WTC11 (cell line): Measurements from ENCODE around the gene TMEM250. TPM values are rescaled to one million over a fixed set of nuclear protein-coding genes. Genes with fewer than 3 reads are reported as not detected.

Experiments
- ATF1 ChIP-seq: sonication (generic); formaldehyde crosslinking; IDR thresholded peaks from 2 replicates; pipeline ENCODE4 v1.8.1; 2023; ENCODE audit warnings: mild to moderate bottlenecking, moderate library complexity, missing genetic modification reagents
- CREB1 ChIP-seq: sonication (generic); formaldehyde crosslinking; IDR thresholded peaks from 2 replicates; pipeline ENCODE4 v1.8.0; 2023; ENCODE audit warnings: mild to moderate bottlenecking, missing genetic modification reagents
- JAZF1 ChIP-seq: fragments of 250-450 bp; sonication (Bioruptor Pico); IDR thresholded peaks from 2 replicates; pipeline ENCODE4 v1.9.0; 2021; ENCODE audit warnings: moderate library complexity, mild to moderate bottlenecking, inconsistent platforms
- KAT7 ChIP-seq: sonication (generic); formaldehyde crosslinking; IDR thresholded peaks from 2 replicates; pipeline ENCODE4 v1.8.1; 2023; ENCODE audit warnings: missing genetic modification reagents, mild to moderate bottlenecking, borderline replicate concordance
- NFYB ChIP-seq: sonication (generic); formaldehyde crosslinking; conservative IDR thresholded peaks from 2 replicates; pipeline ENCODE4 v1.8.0; 2022; ENCODE audit warnings: low read depth, missing genetic modification reagents
- PRRX2 ChIP-seq: fragments of 250-450 bp; sonication (Bioruptor Pico); IDR thresholded peaks from 2 replicates; pipeline ENCODE4 v1.8.0; 2021; ENCODE audit warnings: mild to moderate bottlenecking
- RELA ChIP-seq: sonication (generic); formaldehyde crosslinking; IDR thresholded peaks from 2 replicates; pipeline ENCODE4 v1.8.1; 2022; ENCODE audit warnings: missing genetic modification reagents, mild to moderate bottlenecking, borderline replicate concordance
- SOX15 ChIP-seq: fragments of 250-450 bp; sonication (Bioruptor Pico); IDR thresholded peaks from 2 replicates; pipeline ENCODE4 v1.9.0; 2021; ENCODE audit warnings: mild to moderate bottlenecking
- TCF7 ChIP-seq: sonication (generic); formaldehyde crosslinking; IDR thresholded peaks from 2 replicates; pipeline ENCODE4 v1.8.0; 2022; ENCODE audit warnings: mild to moderate bottlenecking, low read depth, missing genetic modification reagents, moderate library complexity
- TEAD1 ChIP-seq: sonication (generic); formaldehyde crosslinking; IDR thresholded peaks from 2 replicates; pipeline ENCODE4 v1.8.0; 2022; ENCODE audit warnings: mild to moderate bottlenecking, missing genetic modification reagents
- ZNF232 ChIP-seq: sonication (generic); formaldehyde crosslinking; IDR thresholded peaks from 2 replicates; pipeline ENCODE4 v1.8.0; 2022; ENCODE audit warnings: mild to moderate bottlenecking, missing genetic modification reagents
- ZNF396 ChIP-seq: fragments of 250-450 bp; sonication (Bioruptor Pico); IDR thresholded peaks from 2 replicates; pipeline ENCODE4 v1.8.0; 2021; ENCODE audit warnings: mild to moderate bottlenecking, moderate library complexity, borderline replicate concordance
- ZNF423 ChIP-seq: fragments of 250-450 bp; sonication (Bioruptor Pico); IDR thresholded peaks from 2 replicates; pipeline ENCODE4 v2.1.2; 2022; ENCODE audit warnings: mild to moderate bottlenecking, moderate library complexity
- ZNF671 ChIP-seq: fragments of 250-450 bp; sonication (Bioruptor Pico); IDR thresholded peaks from 2 replicates; pipeline ENCODE4 v1.8.0; 2021; ENCODE audit warnings: mild to moderate bottlenecking
- total RNA-seq: library from RNA; stranded (reverse); gene quantifications from 3 replicates; pipeline ENCODE4 v1.2.3, GENCODE V29; 2021
- TF ChIP-seq, protein P1 (sequence below): sonication (generic); formaldehyde crosslinking; IDR thresholded peaks from 2 replicates; pipeline ENCODE4 v1.8.0; 2022; ENCODE audit warnings: mild to moderate bottlenecking, missing genetic modification reagents
- TF ChIP-seq, protein P2 (sequence below): sonication (generic); formaldehyde crosslinking; IDR thresholded peaks from 2 replicates; pipeline ENCODE4 v1.8.0; 2022; ENCODE audit warnings: missing genetic modification reagents
- TF ChIP-seq, protein P3 (sequence below): sonication (generic); formaldehyde crosslinking; IDR thresholded peaks from 2 replicates; pipeline ENCODE4 v1.8.0; 2023; ENCODE audit warnings: missing genetic modification reagents
- TF ChIP-seq, protein P4 (sequence below): sonication (generic); formaldehyde crosslinking; IDR thresholded peaks from 2 replicates; pipeline ENCODE4 v1.8.1; 2023; ENCODE audit warnings: mild to moderate bottlenecking, missing genetic modification reagents, moderate library complexity
- TF ChIP-seq, protein P5 (sequence below): fragments of 250-450 bp; sonication (Bioruptor Pico); IDR thresholded peaks from 2 replicates; pipeline ENCODE4 v1.9.0; 2021; ENCODE audit warnings: mild to moderate bottlenecking
- TF ChIP-seq, protein P6 (sequence below): sonication (generic); formaldehyde crosslinking; IDR thresholded peaks from 2 replicates; pipeline ENCODE4 v1.8.1; 2023; ENCODE audit warnings: mild to moderate bottlenecking, missing genetic modification reagents
- TF ChIP-seq, protein P7 (sequence below): sonication (generic); formaldehyde crosslinking; IDR thresholded peaks from 2 replicates; pipeline ENCODE4 v1.8.1; 2022; ENCODE audit warnings: mild to moderate bottlenecking, moderate library complexity, missing genetic modification reagents
- TF ChIP-seq, protein P8 (sequence below): sonication (generic); formaldehyde crosslinking; IDR thresholded peaks from 2 replicates; pipeline ENCODE4 v1.8.1; 2022; ENCODE audit warnings: low read depth, missing genetic modification reagents, borderline replicate concordance

The TMEM250 gene
- total RNA-seq, 1 experiment from 2014 or later = 39.4 TPM

DNA sequence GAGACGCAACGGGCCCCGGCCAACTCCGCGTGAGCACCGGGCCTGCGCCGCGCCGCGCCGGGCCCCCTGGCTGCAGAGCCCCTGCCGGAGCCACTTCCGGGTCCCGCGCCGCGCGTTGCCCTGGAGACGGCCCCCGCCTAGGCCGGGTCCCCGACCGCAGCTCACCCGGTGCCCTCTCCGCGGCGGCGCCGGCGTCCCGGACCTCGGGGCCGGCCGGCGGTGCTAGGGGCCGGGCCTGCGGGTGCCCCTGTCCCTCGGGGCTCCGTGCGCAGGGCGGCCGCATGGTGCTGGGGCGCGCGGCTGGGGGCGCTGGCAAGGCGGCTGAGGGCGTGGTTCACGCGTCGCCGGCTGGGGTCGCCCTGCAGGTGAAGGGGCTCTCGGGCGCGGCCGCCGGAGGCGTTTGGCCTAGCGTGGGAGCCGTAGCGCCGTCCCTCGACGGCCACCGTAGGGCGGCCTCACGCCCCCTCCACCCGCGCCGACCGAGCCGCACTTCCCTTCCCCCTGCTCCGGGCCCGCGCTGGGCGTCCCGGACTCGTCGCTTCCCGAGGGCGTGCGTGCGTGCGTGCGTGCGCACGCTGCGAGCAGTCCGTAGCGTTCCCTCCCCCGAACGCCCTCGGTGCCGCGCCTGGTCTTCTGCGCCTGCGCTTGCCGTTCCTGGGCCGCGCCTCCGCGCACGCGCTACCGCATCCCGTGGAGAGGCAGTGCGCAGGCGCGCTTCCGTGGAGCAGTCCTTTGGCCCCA, at the start of gene TMEM250 (continued):
- TF ChIP-seq, protein P1, sequence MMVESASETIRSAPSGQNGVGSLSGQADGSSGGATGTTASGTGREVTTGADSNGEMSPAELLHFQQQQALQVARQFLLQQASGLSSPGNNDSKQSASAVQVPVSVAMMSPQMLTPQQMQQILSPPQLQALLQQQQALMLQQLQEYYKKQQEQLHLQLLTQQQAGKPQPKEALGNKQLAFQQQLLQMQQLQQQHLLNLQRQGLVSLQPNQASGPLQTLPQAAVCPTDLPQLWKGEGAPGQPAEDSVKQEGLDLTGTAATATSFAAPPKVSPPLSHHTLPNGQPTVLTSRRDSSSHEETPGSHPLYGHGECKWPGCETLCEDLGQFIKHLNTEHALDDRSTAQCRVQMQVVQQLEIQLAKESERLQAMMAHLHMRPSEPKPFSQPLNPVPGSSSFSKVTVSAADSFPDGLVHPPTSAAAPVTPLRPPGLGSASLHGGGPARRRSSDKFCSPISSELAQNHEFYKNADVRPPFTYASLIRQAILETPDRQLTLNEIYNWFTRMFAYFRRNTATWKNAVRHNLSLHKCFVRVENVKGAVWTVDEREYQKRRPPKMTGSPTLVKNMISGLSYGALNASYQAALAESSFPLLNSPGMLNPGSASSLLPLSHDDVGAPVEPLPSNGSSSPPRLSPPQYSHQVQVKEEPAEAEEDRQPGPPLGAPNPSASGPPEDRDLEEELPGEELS (CRISPR knock-in tag) = no peak; the same call in 1 of the 2 replicates
- no peak for TF ChIP-seq JAZF1 (CRISPR knock-in tag)
- 0 out of 2 replicates have a peak, but pooled peaks have one; percentile 83 for TF ChIP-seq KAT7 (CRISPR knock-in tag)
- TF ChIP-seq, protein P2, sequence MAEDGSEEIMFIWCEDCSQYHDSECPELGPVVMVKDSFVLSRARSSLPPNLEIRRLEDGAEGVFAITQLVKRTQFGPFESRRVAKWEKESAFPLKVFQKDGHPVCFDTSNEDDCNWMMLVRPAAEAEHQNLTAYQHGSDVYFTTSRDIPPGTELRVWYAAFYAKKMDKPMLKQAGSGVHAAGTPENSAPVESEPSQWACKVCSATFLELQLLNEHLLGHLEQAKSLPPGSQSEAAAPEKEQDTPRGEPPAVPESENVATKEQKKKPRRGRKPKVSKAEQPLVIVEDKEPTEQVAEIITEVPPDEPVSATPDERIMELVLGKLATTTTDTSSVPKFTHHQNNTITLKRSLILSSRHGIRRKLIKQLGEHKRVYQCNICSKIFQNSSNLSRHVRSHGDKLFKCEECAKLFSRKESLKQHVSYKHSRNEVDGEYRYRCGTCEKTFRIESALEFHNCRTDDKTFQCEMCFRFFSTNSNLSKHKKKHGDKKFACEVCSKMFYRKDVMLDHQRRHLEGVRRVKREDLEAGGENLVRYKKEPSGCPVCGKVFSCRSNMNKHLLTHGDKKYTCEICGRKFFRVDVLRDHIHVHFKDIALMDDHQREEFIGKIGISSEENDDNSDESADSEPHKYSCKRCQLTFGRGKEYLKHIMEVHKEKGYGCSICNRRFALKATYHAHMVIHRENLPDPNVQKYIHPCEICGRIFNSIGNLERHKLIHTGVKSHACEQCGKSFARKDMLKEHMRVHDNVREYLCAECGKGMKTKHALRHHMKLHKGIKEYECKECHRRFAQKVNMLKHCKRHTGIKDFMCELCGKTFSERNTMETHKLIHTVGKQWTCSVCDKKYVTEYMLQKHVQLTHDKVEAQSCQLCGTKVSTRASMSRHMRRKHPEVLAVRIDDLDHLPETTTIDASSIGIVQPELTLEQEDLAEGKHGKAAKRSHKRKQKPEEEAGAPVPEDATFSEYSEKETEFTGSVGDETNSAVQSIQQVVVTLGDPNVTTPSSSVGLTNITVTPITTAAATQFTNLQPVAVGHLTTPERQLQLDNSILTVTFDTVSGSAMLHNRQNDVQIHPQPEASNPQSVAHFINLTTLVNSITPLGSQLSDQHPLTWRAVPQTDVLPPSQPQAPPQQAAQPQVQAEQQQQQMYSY (CRISPR knock-in tag) = no peak
- peak; percentile 26; the same call in 1 of the 2 replicates for TF ChIP-seq ZNF423 (CRISPR knock-in tag)
- no peak for TF ChIP-seq TEAD1 (CRISPR knock-in tag)
- TF ChIP-seq, protein P3, sequence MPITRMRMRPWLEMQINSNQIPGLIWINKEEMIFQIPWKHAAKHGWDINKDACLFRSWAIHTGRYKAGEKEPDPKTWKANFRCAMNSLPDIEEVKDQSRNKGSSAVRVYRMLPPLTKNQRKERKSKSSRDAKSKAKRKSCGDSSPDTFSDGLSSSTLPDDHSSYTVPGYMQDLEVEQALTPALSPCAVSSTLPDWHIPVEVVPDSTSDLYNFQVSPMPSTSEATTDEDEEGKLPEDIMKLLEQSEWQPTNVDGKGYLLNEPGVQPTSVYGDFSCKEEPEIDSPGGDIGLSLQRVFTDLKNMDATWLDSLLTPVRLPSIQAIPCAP = no peak; the same call in 1 of the 2 replicates
- TF ChIP-seq SOX15 (CRISPR knock-in tag) = no peak
- no peak for TF ChIP-seq TCF7 (CRISPR knock-in tag)
- TF ChIP-seq CREB1 (CRISPR knock-in tag) = peak; percentile 77; the same call in 1 of the 2 replicates
- TF ChIP-seq, protein P4, sequence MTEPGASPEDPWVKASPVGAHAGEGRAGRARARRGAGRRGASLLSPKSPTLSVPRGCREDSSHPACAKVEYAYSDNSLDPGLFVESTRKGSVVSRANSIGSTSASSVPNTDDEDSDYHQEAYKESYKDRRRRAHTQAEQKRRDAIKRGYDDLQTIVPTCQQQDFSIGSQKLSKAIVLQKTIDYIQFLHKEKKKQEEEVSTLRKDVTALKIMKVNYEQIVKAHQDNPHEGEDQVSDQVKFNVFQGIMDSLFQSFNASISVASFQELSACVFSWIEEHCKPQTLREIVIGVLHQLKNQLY (CRISPR knock-in tag) = no peak
- TF ChIP-seq ZNF396 = no peak
- TF ChIP-seq, protein P5, sequence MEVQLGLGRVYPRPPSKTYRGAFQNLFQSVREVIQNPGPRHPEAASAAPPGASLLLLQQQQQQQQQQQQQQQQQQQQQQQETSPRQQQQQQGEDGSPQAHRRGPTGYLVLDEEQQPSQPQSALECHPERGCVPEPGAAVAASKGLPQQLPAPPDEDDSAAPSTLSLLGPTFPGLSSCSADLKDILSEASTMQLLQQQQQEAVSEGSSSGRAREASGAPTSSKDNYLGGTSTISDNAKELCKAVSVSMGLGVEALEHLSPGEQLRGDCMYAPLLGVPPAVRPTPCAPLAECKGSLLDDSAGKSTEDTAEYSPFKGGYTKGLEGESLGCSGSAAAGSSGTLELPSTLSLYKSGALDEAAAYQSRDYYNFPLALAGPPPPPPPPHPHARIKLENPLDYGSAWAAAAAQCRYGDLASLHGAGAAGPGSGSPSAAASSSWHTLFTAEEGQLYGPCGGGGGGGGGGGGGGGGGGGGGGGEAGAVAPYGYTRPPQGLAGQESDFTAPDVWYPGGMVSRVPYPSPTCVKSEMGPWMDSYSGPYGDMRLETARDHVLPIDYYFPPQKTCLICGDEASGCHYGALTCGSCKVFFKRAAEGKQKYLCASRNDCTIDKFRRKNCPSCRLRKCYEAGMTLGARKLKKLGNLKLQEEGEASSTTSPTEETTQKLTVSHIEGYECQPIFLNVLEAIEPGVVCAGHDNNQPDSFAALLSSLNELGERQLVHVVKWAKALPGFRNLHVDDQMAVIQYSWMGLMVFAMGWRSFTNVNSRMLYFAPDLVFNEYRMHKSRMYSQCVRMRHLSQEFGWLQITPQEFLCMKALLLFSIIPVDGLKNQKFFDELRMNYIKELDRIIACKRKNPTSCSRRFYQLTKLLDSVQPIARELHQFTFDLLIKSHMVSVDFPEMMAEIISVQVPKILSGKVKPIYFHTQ (CRISPR knock-in tag) = no peak
- TF ChIP-seq, protein P6, sequence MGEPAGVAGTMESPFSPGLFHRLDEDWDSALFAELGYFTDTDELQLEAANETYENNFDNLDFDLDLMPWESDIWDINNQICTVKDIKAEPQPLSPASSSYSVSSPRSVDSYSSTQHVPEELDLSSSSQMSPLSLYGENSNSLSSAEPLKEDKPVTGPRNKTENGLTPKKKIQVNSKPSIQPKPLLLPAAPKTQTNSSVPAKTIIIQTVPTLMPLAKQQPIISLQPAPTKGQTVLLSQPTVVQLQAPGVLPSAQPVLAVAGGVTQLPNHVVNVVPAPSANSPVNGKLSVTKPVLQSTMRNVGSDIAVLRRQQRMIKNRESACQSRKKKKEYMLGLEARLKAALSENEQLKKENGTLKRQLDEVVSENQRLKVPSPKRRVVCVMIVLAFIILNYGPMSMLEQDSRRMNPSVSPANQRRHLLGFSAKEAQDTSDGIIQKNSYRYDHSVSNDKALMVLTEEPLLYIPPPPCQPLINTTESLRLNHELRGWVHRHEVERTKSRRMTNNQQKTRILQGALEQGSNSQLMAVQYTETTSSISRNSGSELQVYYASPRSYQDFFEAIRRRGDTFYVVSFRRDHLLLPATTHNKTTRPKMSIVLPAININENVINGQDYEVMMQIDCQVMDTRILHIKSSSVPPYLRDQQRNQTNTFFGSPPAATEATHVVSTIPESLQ (CRISPR knock-in tag) = no peak
- no peak for TF ChIP-seq PRRX2
- no peak for TF ChIP-seq ZNF232 (CRISPR knock-in tag)
- TF ChIP-seq, protein P7, sequence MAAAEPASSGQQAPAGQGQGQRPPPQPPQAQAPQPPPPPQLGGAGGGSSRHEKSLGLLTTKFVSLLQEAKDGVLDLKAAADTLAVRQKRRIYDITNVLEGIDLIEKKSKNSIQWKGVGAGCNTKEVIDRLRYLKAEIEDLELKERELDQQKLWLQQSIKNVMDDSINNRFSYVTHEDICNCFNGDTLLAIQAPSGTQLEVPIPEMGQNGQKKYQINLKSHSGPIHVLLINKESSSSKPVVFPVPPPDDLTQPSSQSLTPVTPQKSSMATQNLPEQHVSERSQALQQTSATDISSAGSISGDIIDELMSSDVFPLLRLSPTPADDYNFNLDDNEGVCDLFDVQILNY (CRISPR knock-in tag) = no peak; the same call in 1 of the 2 replicates
- no peak for TF ChIP-seq NFYB (CRISPR knock-in tag)
- TF ChIP-seq RELA (CRISPR knock-in tag) = no peak
- peak; percentile 47; the same call in 1 of the 2 replicates for TF ChIP-seq ATF1 (CRISPR knock-in tag)
- no peak for TF ChIP-seq ZNF671
- TF ChIP-seq, protein P8, sequence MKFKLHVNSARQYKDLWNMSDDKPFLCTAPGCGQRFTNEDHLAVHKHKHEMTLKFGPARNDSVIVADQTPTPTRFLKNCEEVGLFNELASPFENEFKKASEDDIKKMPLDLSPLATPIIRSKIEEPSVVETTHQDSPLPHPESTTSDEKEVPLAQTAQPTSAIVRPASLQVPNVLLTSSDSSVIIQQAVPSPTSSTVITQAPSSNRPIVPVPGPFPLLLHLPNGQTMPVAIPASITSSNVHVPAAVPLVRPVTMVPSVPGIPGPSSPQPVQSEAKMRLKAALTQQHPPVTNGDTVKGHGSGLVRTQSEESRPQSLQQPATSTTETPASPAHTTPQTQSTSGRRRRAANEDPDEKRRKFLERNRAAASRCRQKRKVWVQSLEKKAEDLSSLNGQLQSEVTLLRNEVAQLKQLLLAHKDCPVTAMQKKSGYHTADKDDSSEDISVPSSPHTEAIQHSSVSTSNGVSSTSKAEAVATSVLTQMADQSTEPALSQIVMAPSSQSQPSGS (CRISPR knock-in tag) = no peak
